Inferior parietal cortex (tissue), 1 donor: ENCODE results near the gene CRYBG3.
"Not testable (repeated sequence)": the region's sequence is repeated elsewhere in the genome, so short reads cannot be mapped to it uniquely, and the experiment has no call there.

Experiments
- DNase-seq: peaks from one replicate; pipeline ENCODE4 v3.0.0-alpha.2; 2016; ENCODE audit errors: extremely low spot score

CRYBG3 gene

DNA sequence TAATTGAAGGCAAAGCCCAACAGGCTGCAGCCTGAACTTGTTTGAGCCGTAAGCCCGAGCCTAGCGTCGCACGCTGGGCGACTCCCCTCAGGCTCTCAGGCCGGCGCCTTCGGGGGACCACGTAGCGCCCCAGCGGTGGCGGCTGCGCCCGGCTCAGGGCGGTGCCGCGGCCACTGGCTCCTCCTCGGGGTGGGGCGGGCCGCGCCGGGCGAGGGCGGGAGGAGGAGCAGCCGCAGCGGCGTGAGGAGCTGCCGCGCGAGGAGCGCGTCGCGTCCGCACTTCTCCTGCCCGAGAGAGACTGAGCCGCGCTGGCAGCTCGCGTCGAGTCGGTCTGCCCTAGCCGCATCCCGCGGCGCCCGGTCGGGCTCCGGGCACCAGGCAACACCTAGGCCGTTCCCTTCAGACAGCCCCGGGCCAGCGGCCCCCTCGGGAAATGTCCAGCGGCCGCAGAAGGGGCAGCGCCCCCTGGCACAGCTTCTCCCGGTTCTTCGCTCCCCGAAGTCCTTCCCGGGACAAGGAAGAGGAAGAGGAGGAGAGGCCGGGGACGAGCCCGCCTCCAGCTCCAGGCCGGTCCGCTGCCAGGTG is at the start of gene CRYBG3:
Gene CRYBG3, plus strand, starts transcription at position 238 of the 585 bp plus-strand sequence. Its CDS starts 196 bp downstream, at position 434.
- DNase-seq = peak; percentile 70

DNA sequence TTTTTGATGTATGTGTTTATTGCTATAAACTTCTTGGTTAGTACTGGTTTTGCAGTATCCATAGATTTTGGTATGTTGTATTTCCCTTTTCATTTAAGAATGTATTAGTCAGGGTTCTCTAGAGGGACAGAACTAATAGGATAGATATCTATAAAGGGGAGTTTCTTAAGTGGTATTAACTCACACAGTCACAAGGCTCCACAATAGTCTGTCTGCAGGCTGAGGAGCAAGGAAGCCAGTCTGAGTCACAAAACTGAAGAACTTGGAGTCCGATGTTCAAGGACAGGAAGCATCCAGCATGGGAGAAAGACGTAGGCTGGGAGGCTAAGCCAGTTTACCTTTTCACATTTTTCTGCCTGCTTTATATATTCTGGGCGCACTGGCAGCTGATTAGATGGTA is 48.9 kb upstream of the CRYBG3 start:
- no peak for DNase-seq

DNA sequence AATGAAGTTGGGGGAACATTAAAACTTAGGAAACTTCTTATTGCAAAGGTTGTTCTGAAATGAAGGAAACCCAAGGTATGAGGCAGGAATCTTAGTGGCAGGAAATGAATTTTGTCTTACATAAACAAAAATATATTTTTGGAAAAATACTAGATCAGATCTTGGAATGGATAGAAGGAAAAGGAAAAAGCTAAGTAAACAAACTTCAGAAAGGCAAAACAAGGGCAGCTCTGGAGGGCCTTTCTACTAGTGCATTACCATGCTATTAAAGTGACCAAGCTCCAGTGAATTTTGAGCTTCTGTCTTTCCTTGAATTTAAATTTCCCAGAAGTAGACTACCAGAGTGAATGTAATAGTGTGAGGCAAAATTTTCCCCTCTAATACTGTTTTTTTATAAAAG is 43.7 kb upstream of the CRYBG3 start:
- DNase-seq = no peak

- peak; percentile 72 for DNase-seq
Measured at GRCh38 chr3:97793420-97794019, 28.3 kb upstream of the CRYBG3 start.

DNA sequence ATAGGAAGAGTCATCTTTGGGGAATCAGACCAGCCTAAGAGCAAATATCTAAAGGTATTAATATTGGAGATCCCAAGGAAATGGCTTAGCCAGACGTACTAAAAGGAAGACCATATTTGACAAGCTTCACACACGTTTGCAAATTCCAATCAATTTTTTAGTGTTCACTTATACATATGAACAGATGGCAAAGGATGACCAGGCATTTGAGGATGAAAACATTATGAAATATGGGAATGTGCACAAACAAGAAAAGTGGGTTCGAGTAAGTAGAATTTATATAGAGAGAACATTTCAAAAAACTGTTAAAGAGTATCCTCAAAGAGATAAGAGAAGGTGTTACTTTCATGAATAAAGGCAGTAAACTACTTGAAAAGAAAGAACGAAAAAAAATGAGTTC is 25.9 kb upstream of the CRYBG3 start:
- DNase-seq = no peak

DNA sequence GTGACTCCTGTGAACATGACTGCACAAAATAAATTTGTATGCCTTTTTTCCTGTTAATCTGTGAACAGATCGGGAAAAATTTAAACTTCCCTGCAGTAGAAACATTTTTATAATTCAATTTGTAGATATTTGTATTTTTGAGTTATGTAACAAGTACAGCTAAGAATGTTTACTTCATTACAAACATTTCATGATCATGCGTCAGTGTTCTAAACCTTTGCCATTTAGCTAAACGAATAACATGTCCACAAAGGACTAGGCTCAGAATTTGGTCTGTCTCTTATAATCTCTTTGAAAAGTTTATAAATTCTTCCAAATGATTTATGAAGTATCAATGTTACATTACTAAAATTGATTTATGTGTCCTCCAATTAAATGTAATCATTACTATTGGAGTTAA is 17.3 kb upstream of the CRYBG3 start:
- no peak for DNase-seq

- no peak for DNase-seq
Measured at GRCh38 chr3:97810779-97811390, 10.9 kb upstream of the CRYBG3 start.

GRCh38 chr3:97815149-97815917 is 6.5 kb upstream of the CRYBG3 start:
- no peak for DNase-seq

GRCh38 chr3:97816811-97817210 is 5.0 kb upstream of the CRYBG3 start:
- no peak for DNase-seq

- no peak for DNase-seq
Measured at GRCh38 chr3:97817965-97818364, 3.8 kb upstream of the CRYBG3 start.

DNA sequence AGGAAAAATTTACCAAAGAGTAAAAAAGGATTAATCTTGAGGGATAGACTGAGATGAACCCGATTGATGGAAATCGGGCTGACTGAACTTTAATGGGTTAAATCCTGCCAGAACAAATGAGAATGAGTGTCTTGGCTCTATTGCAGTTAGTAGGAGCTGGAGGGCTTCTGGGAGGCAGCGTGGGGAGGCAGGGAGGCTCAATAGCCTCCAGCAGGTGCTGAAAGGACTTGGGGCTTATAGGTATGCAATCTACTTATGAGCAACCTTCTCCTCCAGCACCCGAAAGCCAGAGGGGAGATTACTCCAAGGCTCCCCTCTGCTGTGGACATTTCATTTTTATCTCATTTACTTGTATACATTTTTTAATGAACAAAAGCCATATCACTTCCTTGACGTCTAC is 1.0 kb upstream of the CRYBG3 start:
- no peak for DNase-seq

- no peak for DNase-seq
Measured at GRCh38 chr3:97821287-97821773, 481 bp upstream of the CRYBG3 start.

DNA sequence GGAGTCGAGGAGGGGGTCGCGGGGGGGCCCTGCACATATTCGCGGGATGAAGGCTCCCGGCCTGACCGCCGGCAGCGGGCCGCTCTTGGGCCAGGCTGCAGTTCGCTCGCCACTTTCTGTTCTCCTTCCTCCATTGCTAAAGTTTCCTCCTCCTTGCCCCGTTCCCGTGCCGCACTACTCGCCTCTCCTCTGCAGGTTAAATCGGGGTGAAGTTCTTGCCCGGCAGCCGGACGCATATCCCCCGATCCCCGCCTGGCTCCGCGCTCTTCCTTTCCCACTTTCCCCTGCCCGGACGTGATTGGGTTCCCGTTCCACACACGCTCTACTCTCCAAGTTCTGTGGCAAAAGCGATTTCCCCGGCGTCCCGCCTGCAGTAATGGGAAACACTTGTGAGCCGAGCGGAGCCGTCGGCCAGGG is 556 bp downstream of the CRYBG3 start:
- DNase-seq = no peak

- peak; percentile 41 for DNase-seq
Measured at GRCh38 chr3:97823046-97824004, 1.5 kb downstream of the CRYBG3 start.

DNA sequence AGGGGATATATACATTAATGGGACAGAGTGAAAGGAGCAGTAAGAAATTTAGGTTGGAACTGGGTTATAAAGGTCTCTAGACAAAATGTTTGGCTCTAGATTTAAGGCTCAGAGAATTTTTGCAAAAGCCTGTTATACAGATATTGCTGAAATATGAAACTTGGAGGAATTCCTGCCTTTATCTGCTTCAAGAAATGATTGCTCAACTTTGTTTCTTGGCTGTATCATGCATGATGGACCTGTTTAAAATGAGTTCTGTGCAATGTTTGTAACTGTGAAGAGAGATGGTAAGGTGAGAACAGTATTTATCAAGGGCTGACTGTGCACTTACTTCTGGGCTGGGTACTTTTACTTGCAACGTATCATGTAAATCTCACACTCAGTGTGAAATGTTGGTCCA is 3.3 kb downstream of the CRYBG3 start:
- DNase-seq = no peak

GRCh38 chr3:97827741-97828471 is 6.1 kb downstream of the CRYBG3 start:
- peak; percentile 71 for DNase-seq

DNA sequence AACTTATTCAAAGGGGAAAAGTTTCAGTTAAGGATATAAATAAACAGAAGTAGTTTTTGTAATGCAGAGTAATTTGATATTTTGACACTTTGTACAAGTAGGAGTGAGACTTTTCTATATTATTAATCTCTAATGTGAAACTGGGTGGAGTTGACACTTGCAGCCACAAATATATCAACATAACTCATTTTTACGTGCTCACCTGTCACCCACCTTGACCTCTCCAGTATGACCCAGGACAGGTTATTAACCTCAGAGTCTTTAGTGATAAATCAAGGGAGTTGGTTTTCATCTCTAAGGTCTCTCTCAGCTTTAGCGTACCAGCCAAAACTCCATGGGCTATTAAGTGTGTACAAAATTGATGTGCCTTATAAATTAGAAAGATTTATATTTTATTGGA is 7.4 kb downstream of the CRYBG3 start:
- no peak for DNase-seq

GRCh38 chr3:97830638-97831037 is 8.8 kb downstream of the CRYBG3 start:
- DNase-seq = no peak

DNA sequence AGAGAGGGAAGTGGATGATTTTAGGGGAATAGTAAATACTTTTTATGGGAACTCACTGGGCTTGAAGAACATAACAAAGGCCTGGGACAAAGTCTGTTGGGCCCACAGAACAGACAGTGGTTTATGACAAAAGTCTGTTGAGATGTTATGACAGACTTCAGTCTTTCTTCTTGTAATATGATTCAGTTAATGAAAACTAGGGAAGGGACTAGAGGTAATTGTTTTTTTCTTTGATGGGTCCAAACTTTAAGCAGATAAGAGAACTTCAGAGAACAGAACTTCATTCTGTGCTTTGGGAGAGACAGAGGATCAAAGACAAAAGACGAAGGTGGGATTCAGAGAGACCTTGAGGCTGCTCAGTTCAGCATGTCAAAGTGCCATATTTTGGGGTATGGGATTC is 9.3 kb downstream of the CRYBG3 start:
- no peak for DNase-seq

DNA sequence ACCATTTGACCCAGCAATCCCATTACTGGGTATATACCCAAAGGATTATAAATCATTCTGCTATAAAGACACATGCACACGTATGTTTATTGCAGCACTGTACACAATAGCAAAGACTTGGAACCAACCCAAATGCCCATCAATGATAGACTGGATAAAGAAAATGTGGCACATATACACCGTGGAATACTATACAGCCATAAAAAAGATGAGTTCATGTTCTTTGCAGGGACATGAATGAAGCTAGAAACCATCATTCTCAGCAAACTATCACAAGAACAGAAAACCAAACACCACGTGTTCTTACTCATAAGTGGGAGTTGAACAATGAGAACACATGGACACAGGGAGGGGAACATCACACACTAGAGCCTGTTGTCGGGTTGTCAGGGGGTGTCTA is 11.4 kb downstream of the CRYBG3 start:
- DNase-seq = not testable (repeated sequence)

DNA sequence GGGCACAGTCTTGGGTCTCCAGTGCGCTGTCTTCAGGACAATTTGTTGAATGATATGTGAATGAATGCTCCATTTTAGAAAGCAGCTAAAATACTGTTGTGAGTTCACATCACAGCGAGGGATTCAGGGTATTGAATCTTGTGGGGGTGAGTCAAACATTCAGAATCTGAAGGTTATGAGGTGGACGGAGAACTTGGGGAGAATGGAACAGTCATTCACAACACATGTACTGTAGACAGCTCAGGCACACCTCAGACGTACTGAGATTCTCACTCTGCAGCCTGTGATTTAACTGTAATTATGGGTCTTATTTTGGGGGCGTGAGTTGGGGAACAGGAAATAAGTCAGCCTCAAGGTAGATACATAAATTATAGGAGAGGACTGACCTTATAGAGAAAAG is 13.9 kb downstream of the CRYBG3 start:
- no peak for DNase-seq
